ENCODE results near the gene MAP7D1. TPM values are rescaled to one million over a fixed set of nuclear protein-coding genes. Genes with fewer than 3 reads are reported as not detected.

The MAP7D1 gene
- total RNA-seq, 1 experiment from 2014 or later: 192 TPM

- POLR2A ChIA-PET (ENCODE audit: low non-redundant PET): no interaction called here
- no peaks in the 10 kb centered on the region for H3K4me1 ChIP-seq (ENCODE audit: insufficient read depth, low read length, poor library complexity, severe bottlenecking)
- intact Hi-C loops (cut with micrococcal nuclease; ENCODE audit: unreplicated experiment): no loop called here
- no peak overlapping the region for H3K4me3 ChIP-seq (ENCODE audit: low read depth, low read length, poor library complexity, severe bottlenecking)
- H3K36me3 ChIP-seq (ENCODE audit: insufficient read depth, low read length, poor library complexity, severe bottlenecking): peaks cover 14% of the 10 kb centered on the region
- H3K9me3 ChIP-seq (ENCODE audit: low read depth, low read length, poor library complexity, severe bottlenecking): no peaks in the 10 kb centered on the region
- no peak overlapping the region for H3K27ac ChIP-seq (ENCODE audit: low read depth, low read length, poor library complexity, severe bottlenecking)
- H3K27me3 ChIP-seq (replicated peaks; ENCODE audit: insufficient read depth, low read depth, low read length, poor library complexity): no peaks in the 10 kb centered on the region
- no peak for TF ChIP-seq CTCF (conservative IDR thresholded peaks at IDR 0.05; ENCODE audit: low read depth, low read length)
- no peak for TF ChIP-seq EZH2 (IDR thresholded peaks at IDR 0.05; ENCODE audit: borderline replicate concordance, low read depth, low read length, poor library complexity, severe bottlenecking)
- no TSS peak for BruUV-seq (replicated peaks)
- CTCF ChIA-PET: no interaction called here
- no peak for DNase-seq (ENCODE audit: low spot score)
Observed at GRCh38 chr1:36144413-36144812, 11.5 kb upstream of the MAP7D1 start.

GRCh38 chr1:36148821-36149236 lies 7.1 kb upstream of the MAP7D1 start:
- H3K36me3 ChIP-seq (ENCODE audit: insufficient read depth, low read length, poor library complexity, severe bottlenecking): peaks cover 4% of the 10 kb centered on the region
- no peak for DNase-seq (ENCODE audit: low spot score)
- TF ChIP-seq CTCF (conservative IDR thresholded peaks at IDR 0.05; ENCODE audit: low read depth, low read length) (no peak), EZH2 (IDR thresholded peaks at IDR 0.05; ENCODE audit: borderline replicate concordance, low read depth, low read length, poor library complexity, severe bottlenecking) (no peak)
- BruUV-seq (replicated peaks): TSS peak; percentile 58
- no peaks in the 10 kb centered on the region for H3K9me3 ChIP-seq (ENCODE audit: low read depth, low read length, poor library complexity, severe bottlenecking)
- CTCF ChIA-PET: interaction anchor here (0.5 to 2.7 kb wide), 9 partner anchors 12 to 1023 kb away, joined by 3 to 27 read pairs (median 4); no protein-coding TSS in a partner anchor
- intact Hi-C loops (cut with micrococcal nuclease; ENCODE audit: unreplicated experiment): loop anchor here (1.0 to 2.0 kb wide), 4 partner anchors 39 to 217 kb away; partner anchors contain the start of gene THRAP3
- H3K4me3 ChIP-seq (ENCODE audit: low read depth, low read length, poor library complexity, severe bottlenecking): peak overlapping the region; percentile 62
- peaks cover 33% of the 10 kb centered on the region for H3K4me1 ChIP-seq (ENCODE audit: insufficient read depth, low read length, poor library complexity, severe bottlenecking)
- peak overlapping the region; percentile 68 for H3K27ac ChIP-seq (ENCODE audit: low read depth, low read length, poor library complexity, severe bottlenecking)
- POLR2A ChIA-PET (ENCODE audit: low non-redundant PET): interaction anchor here (0.6 kb wide), 1 partner anchor 15 kb away, joined by 15 read pairs; no protein-coding TSS in a partner anchor
- H3K27me3 ChIP-seq (replicated peaks; ENCODE audit: insufficient read depth, low read depth, low read length, poor library complexity): no peaks in the 10 kb centered on the region

- peak within 1 kb of the TSS; percentile 62 for H3K4me3 ChIP-seq (ENCODE audit: low read depth, low read length, poor library complexity, severe bottlenecking)
- CTCF ChIA-PET: interaction anchor here (0.5 to 2.7 kb wide), 14 partner anchors 11 to 1028 kb away, joined by 3 to 27 read pairs (median 4); no protein-coding TSS in a partner anchor
- H3K9me3 ChIP-seq (ENCODE audit: low read depth, low read length, poor library complexity, severe bottlenecking): no peaks in the 10 kb centered on the region
- BruUV-seq (replicated peaks): no TSS peak
- H3K4me1 ChIP-seq (ENCODE audit: insufficient read depth, low read length, poor library complexity, severe bottlenecking): peaks cover 33% of the 10 kb centered on the region
- TF ChIP-seq CTCF (conservative IDR thresholded peaks at IDR 0.05; ENCODE audit: low read depth, low read length) (peak; percentile 99), EZH2 (IDR thresholded peaks at IDR 0.05; ENCODE audit: borderline replicate concordance, low read depth, low read length, poor library complexity, severe bottlenecking) (no peak)
- peak within 1 kb of the TSS; percentile 80 for H3K27ac ChIP-seq (ENCODE audit: low read depth, low read length, poor library complexity, severe bottlenecking)
- POLR2A ChIA-PET (ENCODE audit: low non-redundant PET): interaction anchor here (0.6 kb wide), 1 partner anchor 850 kb away, joined by 3 read pairs; no protein-coding TSS in a partner anchor
- H3K27me3 ChIP-seq (replicated peaks; ENCODE audit: insufficient read depth, low read depth, low read length, poor library complexity): no peaks in the 10 kb centered on the region
- intact Hi-C loops (cut with micrococcal nuclease; ENCODE audit: unreplicated experiment): loop anchor here (1.0 to 2.0 kb wide), 4 partner anchors 39 to 217 kb away; partner anchors contain the start of gene THRAP3
- peaks cover 4% of the 10 kb centered on the region for H3K36me3 ChIP-seq (ENCODE audit: insufficient read depth, low read length, poor library complexity, severe bottlenecking)
- DNase-seq (ENCODE audit: low spot score): peak; percentile 100
Observed at GRCh38 chr1:36149237-36149972, 6.6 kb upstream of the MAP7D1 start, which contains the start of gene TRAPPC3. TSS of gene TRAPPC3 (minus strand) at chr1:36149486. CDS start at chr1:36149378, 108 bp downstream.

All from A673 (cell line).